ENCODE results near the gene PRCD. TPM values are rescaled to one million over a fixed set of nuclear protein-coding genes. Genes with fewer than 3 reads are reported as not detected.
A peak's percentile ranks its signal among the peaks of the same experiment; 100 is the strongest.

The PRCD gene, protein sequence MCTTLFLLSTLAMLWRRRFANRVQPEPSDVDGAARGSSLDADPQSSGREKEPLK
- 0.41 and 0.75 TPM in 2 replicates for total RNA-seq
- long read RNA-seq: 0 reads

DNA sequence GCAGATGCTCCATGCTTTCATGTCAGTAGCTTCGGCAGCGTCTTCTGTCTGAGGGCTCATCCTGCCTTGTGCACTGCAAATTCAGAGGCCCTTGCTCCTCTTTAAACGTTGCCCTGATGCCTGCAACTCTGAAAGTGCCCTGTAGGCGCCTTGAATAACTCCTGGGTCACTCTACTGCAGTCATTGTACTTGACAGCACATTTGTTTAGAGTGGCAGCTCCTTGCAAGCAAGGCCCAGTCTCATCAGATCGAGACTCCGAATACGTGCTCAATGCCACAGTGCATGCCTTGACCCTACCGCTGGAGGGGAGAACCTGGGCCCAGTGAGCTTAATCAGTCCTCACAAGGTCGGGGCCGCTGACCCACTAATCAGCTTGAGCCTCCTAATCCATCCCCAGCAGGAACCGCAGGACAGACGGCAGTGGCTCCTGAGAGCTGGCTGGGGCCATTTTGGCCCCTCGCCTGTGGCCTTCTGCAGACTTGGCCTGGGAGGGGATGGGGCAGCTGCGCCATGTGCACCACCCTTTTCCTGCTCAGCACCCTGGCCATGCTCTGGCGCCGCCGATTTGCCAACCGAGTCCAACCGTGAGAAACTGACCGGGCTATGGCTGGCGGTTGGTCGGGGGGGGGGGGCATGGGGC is at the start of gene PRCD:
TSS of gene PRCD (plus strand) at position 414 of the 641 bp plus-strand sequence. CDS start at position 512, 98 bp downstream.
- DNase-seq (ENCODE audit: low read depth, low spot score): no peak
- Mint-ChIP-seq H3K27me3 (ENCODE audit: low read depth) (peaks cover 58% of the 10 kb centered on the region), H3K9me3 (no peaks in the 10 kb centered on the region), H3K4me3 (peak within 1 kb of the TSS; percentile 88), H3K36me3 (ENCODE audit: low read depth) (no peaks in the 10 kb centered on the region), H3K4me1 (peaks cover 56% of the 10 kb centered on the region), H3K27ac (ENCODE audit: unreplicated experiment) (no peak within 1 kb of the TSS)
- TF ChIP-seq, protein P1, sequence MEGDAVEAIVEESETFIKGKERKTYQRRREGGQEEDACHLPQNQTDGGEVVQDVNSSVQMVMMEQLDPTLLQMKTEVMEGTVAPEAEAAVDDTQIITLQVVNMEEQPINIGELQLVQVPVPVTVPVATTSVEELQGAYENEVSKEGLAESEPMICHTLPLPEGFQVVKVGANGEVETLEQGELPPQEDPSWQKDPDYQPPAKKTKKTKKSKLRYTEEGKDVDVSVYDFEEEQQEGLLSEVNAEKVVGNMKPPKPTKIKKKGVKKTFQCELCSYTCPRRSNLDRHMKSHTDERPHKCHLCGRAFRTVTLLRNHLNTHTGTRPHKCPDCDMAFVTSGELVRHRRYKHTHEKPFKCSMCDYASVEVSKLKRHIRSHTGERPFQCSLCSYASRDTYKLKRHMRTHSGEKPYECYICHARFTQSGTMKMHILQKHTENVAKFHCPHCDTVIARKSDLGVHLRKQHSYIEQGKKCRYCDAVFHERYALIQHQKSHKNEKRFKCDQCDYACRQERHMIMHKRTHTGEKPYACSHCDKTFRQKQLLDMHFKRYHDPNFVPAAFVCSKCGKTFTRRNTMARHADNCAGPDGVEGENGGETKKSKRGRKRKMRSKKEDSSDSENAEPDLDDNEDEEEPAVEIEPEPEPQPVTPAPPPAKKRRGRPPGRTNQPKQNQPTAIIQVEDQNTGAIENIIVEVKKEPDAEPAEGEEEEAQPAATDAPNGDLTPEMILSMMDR (conservative IDR thresholded peaks at IDR 0.05): peak; percentile 30

DNA sequence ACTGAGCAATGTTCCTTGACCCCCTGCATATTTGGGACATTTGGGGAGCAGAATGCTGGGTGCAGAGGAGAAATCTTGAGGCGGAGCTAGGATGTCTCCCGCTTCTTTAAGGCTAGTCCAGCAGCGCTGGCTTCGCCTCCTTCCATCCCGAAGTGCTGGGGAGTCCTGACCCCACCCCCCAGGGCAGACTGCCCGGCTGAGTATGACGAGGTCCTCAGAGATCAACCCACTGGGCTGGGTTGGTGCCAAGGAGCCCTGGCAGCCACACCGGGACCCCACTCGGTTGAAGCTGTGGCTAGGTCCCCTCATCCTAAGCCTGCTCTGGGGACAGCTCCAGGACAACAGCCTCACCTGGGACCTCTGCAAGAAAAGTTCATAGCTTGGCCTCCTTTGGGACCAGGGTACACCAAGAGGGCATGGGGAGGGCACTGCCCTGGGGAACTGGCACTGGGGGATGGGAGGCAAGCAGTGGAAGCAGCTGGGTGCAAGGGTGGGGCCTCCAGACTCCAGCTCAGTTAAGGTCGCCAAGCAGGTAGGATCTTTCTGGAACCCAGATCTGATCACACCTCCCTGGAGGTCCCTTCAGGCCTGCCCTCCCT is 49.6 kb upstream of the PRCD start:
- Mint-ChIP-seq H3K4me1 (peaks cover 18% of the 10 kb centered on the region), H3K27me3 (ENCODE audit: low read depth) (no peaks in the 10 kb centered on the region), H3K9me3 (no peaks in the 10 kb centered on the region), H3K36me3 (ENCODE audit: low read depth) (no peaks in the 10 kb centered on the region), H3K4me3 (no peak overlapping the region), H3K27ac (ENCODE audit: unreplicated experiment) (peak overlapping the region; percentile 27)
- no peak for DNase-seq (ENCODE audit: low read depth, low spot score)
- TF ChIP-seq, protein P1 (conservative IDR thresholded peaks at IDR 0.05): no peak

DNA sequence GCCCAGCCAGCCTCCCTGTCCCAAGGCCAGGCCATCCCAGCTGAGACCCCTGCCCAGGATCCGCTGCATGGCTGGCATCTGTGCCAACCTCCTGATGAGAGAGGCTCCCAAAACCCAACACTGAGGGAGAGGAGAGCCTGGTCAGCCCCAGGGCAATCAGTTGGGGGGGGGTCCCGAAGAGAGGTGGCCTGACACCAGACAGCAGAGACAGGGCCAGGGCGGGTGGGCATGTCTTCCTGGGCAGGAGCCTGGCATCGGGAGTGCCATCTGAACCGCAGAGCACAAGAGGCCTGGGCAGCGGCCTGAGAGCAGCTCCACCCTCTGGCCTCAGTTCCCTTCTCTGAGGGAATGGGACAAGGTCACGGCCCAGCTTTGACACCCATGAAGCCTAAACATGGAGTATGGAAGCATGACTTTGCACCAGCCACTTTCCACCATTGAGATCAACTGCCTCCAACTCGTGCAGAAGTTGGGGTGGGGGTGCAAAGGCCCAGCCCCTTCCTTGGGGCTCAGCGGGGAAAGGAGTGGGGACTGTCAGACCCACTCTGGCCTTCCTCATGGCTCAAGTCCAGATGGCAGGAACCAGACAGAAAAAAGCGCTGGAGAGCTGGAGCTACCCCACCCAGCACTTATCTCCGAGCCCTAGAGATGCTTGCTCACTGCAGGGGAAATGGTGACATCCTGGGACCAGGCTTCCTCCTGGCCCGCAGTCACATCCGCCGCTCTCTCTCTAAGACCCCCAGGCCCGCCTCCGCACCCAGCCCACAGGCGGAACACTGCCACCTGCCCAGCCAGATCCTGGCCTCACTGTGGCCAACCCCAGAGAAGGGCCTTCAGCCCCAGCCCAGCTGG is 48.3 kb upstream of the PRCD start:
- DNase-seq (ENCODE audit: low read depth, low spot score): no peak
- TF ChIP-seq, protein P1 (conservative IDR thresholded peaks at IDR 0.05): no peak
- Mint-ChIP-seq H3K4me1 (peaks cover 10% of the 10 kb centered on the region), H3K9me3 (no peaks in the 10 kb centered on the region), H3K4me3 (no peak overlapping the region), H3K36me3 (ENCODE audit: low read depth) (no peaks in the 10 kb centered on the region), H3K27ac (ENCODE audit: unreplicated experiment) (peak overlapping the region; percentile 35), H3K27me3 (ENCODE audit: low read depth) (peaks cover 2% of the 10 kb centered on the region)

DNA sequence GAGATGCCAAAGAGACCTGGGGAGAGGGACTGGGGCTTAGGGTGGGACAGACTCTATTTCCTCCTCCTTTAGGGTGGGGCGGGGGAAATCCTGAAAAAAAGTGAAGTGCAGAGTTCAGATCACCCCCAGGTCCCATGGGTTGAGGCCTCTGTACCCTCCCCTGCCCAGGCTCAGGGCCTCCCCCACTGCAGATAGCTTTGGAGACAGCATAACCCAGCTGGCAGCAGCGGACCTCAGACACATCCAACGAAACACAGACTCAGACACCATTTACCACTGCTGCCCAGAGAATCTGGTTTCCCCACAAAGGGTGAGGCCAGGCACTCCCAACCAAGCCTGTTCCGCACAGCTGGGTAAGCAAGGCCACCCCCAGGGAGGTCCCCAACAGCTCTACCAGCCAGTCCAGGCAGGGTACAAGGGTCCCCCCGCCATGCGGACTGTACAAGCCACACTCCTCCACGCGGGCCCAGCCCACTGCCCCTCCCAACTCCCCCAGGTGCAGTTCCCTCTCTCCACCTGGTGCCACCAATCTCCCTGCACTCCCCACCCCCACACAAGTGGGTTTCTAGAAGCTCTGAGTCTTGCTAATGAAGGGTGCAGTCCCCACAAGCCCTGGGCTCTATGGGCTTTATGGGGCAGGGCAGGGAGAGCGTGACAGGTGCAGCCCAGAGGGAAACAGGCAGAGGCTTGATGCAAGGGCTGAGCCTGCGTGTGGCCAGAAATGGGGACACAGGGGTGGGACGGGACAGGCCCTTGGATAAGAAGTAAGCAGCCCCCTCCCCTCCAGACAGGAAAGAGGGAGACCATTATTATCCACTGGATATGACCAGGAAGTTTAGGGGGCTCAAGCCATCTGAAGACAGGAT is 47.5 kb upstream of the PRCD start:
- H3K27ac Mint-ChIP-seq (ENCODE audit: unreplicated experiment): no peak overlapping the region
- TF ChIP-seq, protein P1 (conservative IDR thresholded peaks at IDR 0.05): no peak
- no peaks in the 10 kb centered on the region for H3K9me3 Mint-ChIP-seq
- H3K36me3 Mint-ChIP-seq (ENCODE audit: low read depth): no peaks in the 10 kb centered on the region
- peaks cover 4% of the 10 kb centered on the region for H3K27me3 Mint-ChIP-seq (ENCODE audit: low read depth)
- DNase-seq (ENCODE audit: low read depth, low spot score): no peak
- H3K4me3 Mint-ChIP-seq: no peak overlapping the region
- H3K4me1 Mint-ChIP-seq: peaks cover 10% of the 10 kb centered on the region
